ENCODE data around the gene APOBEC3A.
"Not testable (repeated sequence)": the region's sequence is repeated elsewhere in the genome, so short reads cannot be mapped to it uniquely, and the experiment has no call there.

APOBEC3A gene

GRCh38 chr22:38957808-38958650 lies 620 bp downstream of the APOBEC3A start:
- no peak for TF ChIP-seq CTCF (conservative IDR thresholded peaks at IDR 0.05; ENCODE audit: low read depth, low read length)
- no peak overlapping the region for H3K4me3 ChIP-seq (ENCODE audit: low read length)
- no peak for DNase-seq (ENCODE audit: low read depth)

GRCh38 chr22:38958651-38958943 lies 1.2 kb downstream of the APOBEC3A start:
- not testable (repeated sequence) for H3K4me3 ChIP-seq (ENCODE audit: low read length); DNase-seq (ENCODE audit: low read depth)

GRCh38 chr22:38959590-38959989 lies 2.2 kb downstream of the APOBEC3A start:
- no peak for DNase-seq (ENCODE audit: low read depth)
- H3K4me3 ChIP-seq (ENCODE audit: low read length), result no peak overlapping the region

GRCh38 chr22:38960673-38961072 lies 3.3 kb downstream of the APOBEC3A start:
- H3K4me3 ChIP-seq (ENCODE audit: low read length); DNase-seq (ENCODE audit: low read depth): not testable (repeated sequence)

More at GRCh38 chr22:38959590-38959989, 2.2 kb downstream of the APOBEC3A start:
- TF ChIP-seq CTCF (conservative IDR thresholded peaks at IDR 0.05; ENCODE audit: low read depth, low read length), result no peak

- H3K4me3 ChIP-seq (ENCODE audit: low read length); DNase-seq (ENCODE audit: low read depth): not testable (repeated sequence)
These were observed 5.9 kb downstream of the APOBEC3A start for GRCh38 chr22:38963291-38963738.

- TF ChIP-seq CTCF (conservative IDR thresholded peaks at IDR 0.05; ENCODE audit: low read depth, low read length), result no peak
- no peak for DNase-seq (ENCODE audit: low read depth)
- no peak overlapping the region for H3K4me3 ChIP-seq (ENCODE audit: low read length)
These were observed 6.5 kb downstream of the APOBEC3A start for GRCh38 chr22:38963872-38964271.

GRCh38 chr22:38964306-38964705 lies 6.9 kb downstream of the APOBEC3A start:
- TF ChIP-seq CTCF (conservative IDR thresholded peaks at IDR 0.05; ENCODE audit: low read depth, low read length), result no peak
- no peak overlapping the region for H3K4me3 ChIP-seq (ENCODE audit: low read length)
- DNase-seq (ENCODE audit: low read depth), result no peak

GRCh38 chr22:38964989-38965388 lies 7.6 kb downstream of the APOBEC3A start:
- DNase-seq (ENCODE audit: low read depth), result no peak
- no peak for TF ChIP-seq CTCF (conservative IDR thresholded peaks at IDR 0.05; ENCODE audit: low read depth, low read length)
- H3K4me3 ChIP-seq (ENCODE audit: low read length), result no peak overlapping the region

Data from retinal pigment epithelial cell (primary cell).